PFSK-1 (cell line): ENCODE measurements around the gene DLX3.

Source experiments
- FOXP2 ChIP-seq: optimal IDR thresholded peaks from 2 replicates; pipeline ENCODE3; 2011; ENCODE audit warnings: borderline replicate concordance, control low read depth, inconsistent platforms; ENCODE audit not compliant: insufficient read depth; ENCODE audit errors: extremely low read length, extremely low read depth
- POLR2AphosphoS5 ChIP-seq: IDR thresholded peaks from 2 replicates; pipeline ENCODE4 v1.6.1; 2012; ENCODE audit warnings: low read depth, mild to moderate bottlenecking, control low read depth, low read length, moderate library complexity
- SIN3A ChIP-seq: IDR thresholded peaks from 2 replicates; pipeline ENCODE4 v1.6.1; 2012; ENCODE audit warnings: mild to moderate bottlenecking, low read length, moderate library complexity, borderline replicate concordance; ENCODE audit not compliant: insufficient read depth
- TAF1 ChIP-seq: IDR thresholded peaks from 2 replicates; pipeline ENCODE4 v1.6.1; 2012; ENCODE audit warnings: low read length, control low read depth, borderline replicate concordance; ENCODE audit not compliant: insufficient read depth
- TF ChIP-seq, protein P1 (sequence below), 2 experiments: IDR thresholded peaks; 2 replicates each; pipeline versions ENCODE4 v1.6.1 to v1.8.0; 2011 to 2012; ENCODE audit warnings: low read depth in 2 of 2, low read length in 2 of 2, control low read depth in 1 of 2, inconsistent platforms in 1 of 2, mild to moderate bottlenecking in 1 of 2, moderate library complexity in 1 of 2; ENCODE audit not compliant: insufficient read depth in 1 of 2

Gene DLX3

DNA sequence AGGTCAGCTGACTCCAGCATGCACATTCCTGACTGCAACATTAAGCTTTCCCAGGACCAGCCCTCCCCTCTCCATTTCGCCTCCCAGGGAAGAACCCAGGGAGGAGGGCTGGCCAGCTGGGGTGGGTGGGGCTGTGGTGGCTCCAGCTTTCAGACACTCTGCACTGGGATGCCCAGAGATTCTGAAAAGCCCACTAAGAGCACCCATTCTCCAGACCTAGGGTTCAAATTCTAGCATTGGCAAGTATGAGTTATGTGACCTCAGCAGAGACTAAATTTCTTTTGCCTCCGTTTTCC, 7.8 kb downstream of the DLX3 start:
- TF ChIP-seq POLR2AphosphoS5 (no peak), SIN3A (no peak), TAF1 (no peak), FOXP2 (no peak)
- TF ChIP-seq, protein P1, sequence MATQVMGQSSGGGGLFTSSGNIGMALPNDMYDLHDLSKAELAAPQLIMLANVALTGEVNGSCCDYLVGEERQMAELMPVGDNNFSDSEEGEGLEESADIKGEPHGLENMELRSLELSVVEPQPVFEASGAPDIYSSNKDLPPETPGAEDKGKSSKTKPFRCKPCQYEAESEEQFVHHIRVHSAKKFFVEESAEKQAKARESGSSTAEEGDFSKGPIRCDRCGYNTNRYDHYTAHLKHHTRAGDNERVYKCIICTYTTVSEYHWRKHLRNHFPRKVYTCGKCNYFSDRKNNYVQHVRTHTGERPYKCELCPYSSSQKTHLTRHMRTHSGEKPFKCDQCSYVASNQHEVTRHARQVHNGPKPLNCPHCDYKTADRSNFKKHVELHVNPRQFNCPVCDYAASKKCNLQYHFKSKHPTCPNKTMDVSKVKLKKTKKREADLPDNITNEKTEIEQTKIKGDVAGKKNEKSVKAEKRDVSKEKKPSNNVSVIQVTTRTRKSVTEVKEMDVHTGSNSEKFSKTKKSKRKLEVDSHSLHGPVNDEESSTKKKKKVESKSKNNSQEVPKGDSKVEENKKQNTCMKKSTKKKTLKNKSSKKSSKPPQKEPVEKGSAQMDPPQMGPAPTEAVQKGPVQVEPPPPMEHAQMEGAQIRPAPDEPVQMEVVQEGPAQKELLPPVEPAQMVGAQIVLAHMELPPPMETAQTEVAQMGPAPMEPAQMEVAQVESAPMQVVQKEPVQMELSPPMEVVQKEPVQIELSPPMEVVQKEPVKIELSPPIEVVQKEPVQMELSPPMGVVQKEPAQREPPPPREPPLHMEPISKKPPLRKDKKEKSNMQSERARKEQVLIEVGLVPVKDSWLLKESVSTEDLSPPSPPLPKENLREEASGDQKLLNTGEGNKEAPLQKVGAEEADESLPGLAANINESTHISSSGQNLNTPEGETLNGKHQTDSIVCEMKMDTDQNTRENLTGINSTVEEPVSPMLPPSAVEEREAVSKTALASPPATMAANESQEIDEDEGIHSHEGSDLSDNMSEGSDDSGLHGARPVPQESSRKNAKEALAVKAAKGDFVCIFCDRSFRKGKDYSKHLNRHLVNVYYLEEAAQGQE (IDR thresholded peaks at IDR 0.05; ENCODE audit: insufficient read depth in 1 of 2, low read depth in 2 of 2, low read length in 2 of 2): no peak

DNA sequence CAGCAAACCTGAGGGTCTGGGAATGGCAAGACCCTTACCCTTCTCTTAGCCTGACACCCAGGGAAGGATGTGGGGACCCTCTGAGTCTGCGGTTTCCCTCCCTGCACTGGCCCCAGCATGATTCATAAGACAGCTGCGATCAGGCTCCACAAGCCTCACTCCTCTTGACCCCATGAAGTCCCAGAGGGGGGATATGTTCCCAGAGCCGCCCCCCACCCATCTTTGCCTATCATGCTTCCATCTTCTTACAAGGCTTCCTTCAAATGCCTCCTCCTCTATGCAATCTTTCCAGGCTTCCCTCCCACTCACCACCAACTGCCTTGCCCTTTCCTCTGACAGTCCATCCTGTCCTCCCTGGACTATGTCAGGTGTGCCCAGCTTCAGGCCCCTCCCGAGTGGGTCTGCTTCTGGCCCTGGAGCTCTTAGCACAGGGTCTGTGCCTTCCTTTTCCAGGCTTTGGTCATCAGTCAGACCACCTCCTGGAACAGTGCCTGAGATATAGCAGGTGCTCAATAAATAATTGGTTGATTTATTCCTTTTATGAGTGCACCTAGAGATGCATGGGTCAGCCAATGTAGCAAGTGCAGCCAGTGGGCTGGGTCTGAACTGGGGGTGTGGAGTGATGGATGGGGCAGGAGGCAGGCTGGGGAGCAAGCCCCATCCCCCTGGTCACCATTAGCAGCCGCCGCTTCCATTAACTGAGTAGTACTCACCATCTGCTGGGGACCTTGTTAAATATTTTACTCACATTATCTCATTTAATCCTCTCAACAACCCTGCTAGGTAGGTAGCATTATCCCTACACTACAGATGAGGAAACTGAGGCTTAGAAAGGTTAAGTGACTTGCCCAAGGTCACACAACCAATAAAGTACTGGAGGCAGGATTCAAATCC, 8.4 kb downstream of the DLX3 start:
- TF ChIP-seq FOXP2: no peak
- no peak for TF ChIP-seq SIN3A
- TF ChIP-seq, protein P1 (IDR thresholded peaks at IDR 0.05; ENCODE audit: insufficient read depth in 1 of 2, low read depth in 2 of 2, low read length in 2 of 2): no peak
- TF ChIP-seq TAF1: no peak
- TF ChIP-seq POLR2AphosphoS5: no peak

DNA sequence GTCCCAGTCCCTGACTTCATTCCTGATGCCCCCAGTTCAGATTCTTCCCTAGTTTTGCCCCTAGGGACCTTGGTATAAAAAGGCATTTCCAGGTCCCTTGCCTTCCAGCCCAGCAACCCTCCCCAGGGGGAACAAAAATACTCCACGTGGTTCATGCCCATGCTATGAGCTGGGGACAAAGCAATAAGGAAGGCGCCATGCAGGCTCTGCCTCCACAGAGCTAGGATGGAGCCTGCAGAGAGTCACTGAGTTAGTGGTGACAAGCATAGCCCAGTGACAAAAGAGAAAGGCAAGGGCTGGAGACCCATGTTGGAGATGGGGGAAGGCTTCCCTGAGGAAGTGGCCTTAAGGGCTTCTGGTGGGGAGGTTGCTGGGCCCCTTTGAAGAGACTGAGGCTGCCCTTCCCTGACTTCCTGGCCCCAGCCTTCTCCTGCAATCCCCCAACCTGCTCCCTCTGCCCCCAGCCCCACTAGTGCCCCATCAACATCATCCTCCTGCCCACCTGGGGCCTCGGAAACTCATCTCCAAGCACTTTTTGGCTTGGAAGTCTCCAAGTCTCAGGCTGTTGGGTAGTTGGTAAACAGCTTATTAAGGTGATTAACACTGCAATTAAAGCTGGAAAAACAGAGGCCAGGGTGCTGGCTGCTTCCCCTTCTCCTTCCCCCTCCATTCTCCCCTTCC, 9.6 kb downstream of the DLX3 start:
- no peak for TF ChIP-seq FOXP2
- TF ChIP-seq SIN3A: no peak
- TF ChIP-seq, protein P1 (IDR thresholded peaks at IDR 0.05; ENCODE audit: insufficient read depth in 1 of 2, low read depth in 2 of 2, low read length in 2 of 2): no peak
- TF ChIP-seq POLR2AphosphoS5: no peak
- no peak for TF ChIP-seq TAF1

DNA sequence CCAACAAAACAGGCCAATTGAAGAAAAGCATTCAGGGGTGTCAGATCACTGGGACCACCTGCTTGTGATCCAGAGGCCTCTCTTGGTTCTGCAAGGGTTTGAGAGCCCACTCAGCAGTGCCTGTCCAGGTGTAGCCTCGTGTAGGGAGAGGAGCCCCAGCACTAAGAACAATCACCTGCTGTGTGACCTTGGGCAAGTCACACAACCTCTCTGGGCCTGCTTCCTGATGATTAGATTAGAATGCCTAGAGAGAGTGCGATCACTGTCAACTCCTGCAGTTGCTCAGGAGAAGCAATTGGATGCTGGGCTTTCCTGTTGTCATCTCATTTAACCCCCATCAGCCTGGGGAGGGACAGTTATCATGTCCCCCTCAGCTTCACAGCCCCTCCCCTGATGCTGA, 10.2 kb downstream of the DLX3 start:
- TF ChIP-seq POLR2AphosphoS5: no peak

DNA sequence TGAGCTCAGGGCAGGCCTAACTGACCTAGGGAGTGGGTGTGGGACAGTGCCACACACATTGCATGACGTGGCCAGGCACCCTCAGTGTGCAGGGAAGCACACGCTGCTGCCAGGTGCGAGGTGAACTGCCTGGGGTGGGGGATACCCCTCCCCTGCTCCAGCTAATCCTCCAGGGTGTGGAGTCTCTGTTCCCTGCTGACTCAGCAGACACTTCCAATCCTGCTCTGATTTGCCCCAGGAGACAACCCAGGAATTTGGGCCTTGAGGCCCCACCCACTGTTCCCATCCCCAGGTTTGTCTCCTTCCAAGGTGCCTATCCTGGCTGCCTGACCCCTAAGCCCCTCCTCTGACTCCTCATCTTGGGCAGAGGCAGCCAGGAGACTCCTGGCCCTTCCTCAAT, 10.7 kb downstream of the DLX3 start:
- TF ChIP-seq, protein P1 (IDR thresholded peaks at IDR 0.05; ENCODE audit: insufficient read depth in 1 of 2, low read depth in 2 of 2, low read length in 2 of 2): no peak
- TF ChIP-seq TAF1 (no peak), FOXP2 (no peak), POLR2AphosphoS5 (no peak), SIN3A (no peak)
